ENCODE results near the gene PLPPR1.

DNA sequence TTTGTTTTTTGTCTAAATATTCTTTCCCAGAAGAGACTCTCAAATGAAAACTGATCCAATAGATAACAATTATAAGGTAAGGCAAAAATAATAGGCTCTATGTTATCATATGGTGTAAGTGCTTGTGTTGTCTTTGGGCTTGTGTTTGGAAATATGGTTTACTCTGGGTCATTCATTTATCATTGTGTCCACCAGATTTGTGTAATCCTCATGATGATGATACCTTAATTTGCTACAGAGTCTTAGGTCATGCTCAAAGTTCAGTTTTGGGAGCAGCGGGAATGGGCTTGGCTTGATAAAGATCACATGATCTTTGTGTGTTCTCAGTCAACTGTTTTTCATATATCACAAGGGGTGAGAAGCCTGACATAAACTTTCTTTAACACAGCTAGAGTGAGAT, 34.2 kb downstream of the PLPPR1 start:
- TF ChIP-seq, protein P1, sequence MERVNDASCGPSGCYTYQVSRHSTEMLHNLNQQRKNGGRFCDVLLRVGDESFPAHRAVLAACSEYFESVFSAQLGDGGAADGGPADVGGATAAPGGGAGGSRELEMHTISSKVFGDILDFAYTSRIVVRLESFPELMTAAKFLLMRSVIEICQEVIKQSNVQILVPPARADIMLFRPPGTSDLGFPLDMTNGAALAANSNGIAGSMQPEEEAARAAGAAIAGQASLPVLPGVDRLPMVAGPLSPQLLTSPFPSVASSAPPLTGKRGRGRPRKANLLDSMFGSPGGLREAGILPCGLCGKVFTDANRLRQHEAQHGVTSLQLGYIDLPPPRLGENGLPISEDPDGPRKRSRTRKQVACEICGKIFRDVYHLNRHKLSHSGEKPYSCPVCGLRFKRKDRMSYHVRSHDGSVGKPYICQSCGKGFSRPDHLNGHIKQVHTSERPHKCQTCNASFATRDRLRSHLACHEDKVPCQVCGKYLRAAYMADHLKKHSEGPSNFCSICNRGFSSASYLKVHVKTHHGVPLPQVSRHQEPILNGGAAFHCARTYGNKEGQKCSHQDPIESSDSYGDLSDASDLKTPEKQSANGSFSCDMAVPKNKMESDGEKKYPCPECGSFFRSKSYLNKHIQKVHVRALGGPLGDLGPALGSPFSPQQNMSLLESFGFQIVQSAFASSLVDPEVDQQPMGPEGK (CRISPR knock-in tag; IDR thresholded peaks at IDR 0.05) = peak; percentile 60; the same call in 1 of the 2 replicates
- TF ChIP-seq CHCHD3 (CRISPR knock-in tag; IDR thresholded peaks at IDR 0.05) (no peak), ZFY (CRISPR knock-in tag; IDR thresholded peaks at IDR 0.05) (no peak), POLR2AphosphoS5 (IDR thresholded peaks at IDR 0.05; ENCODE audit: low read depth, low read length) (no peak), EP300 (IDR thresholded peaks at IDR 0.05; ENCODE audit: low read depth in 2 of 2, low read length in 2 of 2) (peak in 1 of 2 experiments; percentile 94; a peak in 2 of 4 replicates), EP300 (CRISPR knock-in tag; IDR thresholded peaks at IDR 0.05; ENCODE audit: borderline replicate concordance) (peak; percentile 83), POLR2A (IDR thresholded peaks at IDR 0.05; ENCODE audit: insufficient read depth in 1 of 2, low read depth in 2 of 2, low read length in 2 of 2) (no peak), ZNF354B (CRISPR knock-in tag; IDR thresholded peaks at IDR 0.05) (no peak)
- TF ChIP-seq, protein P2, sequence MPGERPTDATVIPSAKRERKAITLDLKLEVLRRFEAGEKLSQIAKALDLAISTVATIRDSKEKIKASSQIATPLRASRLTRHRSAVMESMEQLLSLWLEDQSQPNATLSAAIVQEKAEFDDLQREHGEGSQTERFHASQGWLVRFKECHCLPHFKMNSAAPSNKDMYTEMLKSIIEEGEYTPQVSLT (CRISPR knock-in tag; IDR thresholded peaks at IDR 0.05; ENCODE audit: borderline replicate concordance, low read depth) = no peak
